ENCODE results near the gene C1orf50. TPM values are rescaled to one million over a fixed set of nuclear protein-coding genes. Genes with fewer than 3 reads are reported as not detected.

Gene C1orf50
- total RNA-seq, 1 experiment from 2014 or later = 5.1 TPM

GRCh38 chr1:42765832-42766740 is 963 bp upstream of the C1orf50 start:
- Mint-ChIP-seq H3K4me1 (peaks cover 11% of the 10 kb centered on the region), H3K4me3 (no peak overlapping the region; the same call in 1 of the 2 replicates), H3K27me3 (ENCODE audit: low read depth) (no peaks in the 10 kb centered on the region), H3K9me3 (no peaks in the 10 kb centered on the region), H3K36me3 (peaks cover 17% of the 10 kb centered on the region), H3K27ac (no peak overlapping the region; the same call in 1 of the 2 replicates)
- peak; percentile 12 for ATAC-seq
- TF ChIP-seq TEAD1 (CRISPR knock-in tag; IDR thresholded peaks at IDR 0.05) = 0 out of 2 replicates have a peak, but pooled peaks have one; percentile 44
- 0 out of 2 replicates have a peak, but pooled peaks have one; percentile 23 for TF ChIP-seq FOXK1 (CRISPR knock-in tag; IDR thresholded peaks at IDR 0.05)
- peak; percentile 73 for TF ChIP-seq HMGXB4 (CRISPR knock-in tag; IDR thresholded peaks at IDR 0.05)
- TF ChIP-seq ZBTB21 (CRISPR knock-in tag; IDR thresholded peaks at IDR 0.05; ENCODE audit: borderline replicate concordance) = no peak
- TF ChIP-seq PRDM15 (CRISPR knock-in tag; IDR thresholded peaks at IDR 0.05) = peak; percentile 67
- TF ChIP-seq ZSCAN18 (CRISPR knock-in tag; IDR thresholded peaks at IDR 0.05) = no peak
- peak; percentile 47 for DNase-seq (ENCODE audit: low spot score)
- CTCF ChIA-PET = interaction anchor here (0.6 to 3.7 kb wide), 37 partner anchors 7 to 593 kb away, joined by 3 to 42 read pairs (median 4); partner anchors contain the start of genes CCDC30, CLDN19, ERMAP and PPIH
- POLR2A ChIA-PET = interaction anchor here (0.5 to 2.9 kb wide), 18 partner anchors 9 to 432 kb away, joined by 3 to 11 read pairs (median 4); partner anchors contain the start of genes CLDN19, ERMAP, SVBP and YBX1

GRCh38 chr1:42767510-42768000 is 506 bp downstream of the C1orf50 start:
- H3K4me1 Mint-ChIP-seq = peaks cover 18% of the 10 kb centered on the region
- DNase-seq (ENCODE audit: low spot score) (no peak), ATAC-seq (peak; percentile 4)
- H3K27me3 Mint-ChIP-seq (ENCODE audit: low read depth) = no peaks in the 10 kb centered on the region
- no peaks in the 10 kb centered on the region for H3K9me3 Mint-ChIP-seq
- H3K27ac Mint-ChIP-seq = peak overlapping the region; percentile 86
- ChIA-PET CTCF (interaction anchor here (0.6 to 3.7 kb wide), 18 partner anchors 9 to 623 kb away, joined by 3 to 42 read pairs (median 8); partner anchors contain the start of genes CLDN19, PPIH and ZNF691), POLR2A (interaction anchor here (1.2 to 2.9 kb wide), 11 partner anchors 10 to 291 kb away, joined by 3 to 11 read pairs (median 6); partner anchors contain the start of genes CLDN19, ERMAP, SVBP and YBX1)
- peaks cover 9% of the 10 kb centered on the region for H3K36me3 Mint-ChIP-seq
- no peak overlapping the region; the same call in 1 of the 2 replicates for H3K4me3 Mint-ChIP-seq
- TF ChIP-seq KAT7 (CRISPR knock-in tag; IDR thresholded peaks at IDR 0.05; ENCODE audit: borderline replicate concordance) (0 out of 2 replicates have a peak, but pooled peaks have one; percentile 18), TP53 (CRISPR knock-in tag; IDR thresholded peaks at IDR 0.05) (no peak), ESRRA (CRISPR knock-in tag; IDR thresholded peaks at IDR 0.05; ENCODE audit: borderline replicate concordance) (no peak), ZNF232 (CRISPR knock-in tag; IDR thresholded peaks at IDR 0.05) (0 out of 2 replicates have a peak, but pooled peaks have one; percentile 12), PRDM15 (CRISPR knock-in tag; IDR thresholded peaks at IDR 0.05) (no peak), SMAD3 (CRISPR knock-in tag; IDR thresholded peaks at IDR 0.05; ENCODE audit: borderline replicate concordance) (peak; percentile 4; the same call in 1 of the 2 replicates), ETV6 (CRISPR knock-in tag; IDR thresholded peaks at IDR 0.05) (no peak), GABPB1 (CRISPR knock-in tag; IDR thresholded peaks at IDR 0.05) (no peak), ZNF512 (CRISPR knock-in tag; IDR thresholded peaks at IDR 0.05; ENCODE audit: borderline replicate concordance) (no peak), FOXP4 (CRISPR knock-in tag; IDR thresholded peaks at IDR 0.05) (0 out of 2 replicates have a peak, but pooled peaks have one; percentile 34), HMGA2 (CRISPR knock-in tag; IDR thresholded peaks at IDR 0.05) (no peak), NFYB (CRISPR knock-in tag; conservative IDR thresholded peaks at IDR 0.05; ENCODE audit: low read depth) (no peak)
